HEK293T (cell line): ENCODE data around the gene JCAD.

Experiments
- CTCF ChIA-PET: fragments of 350-600 bp; formaldehyde crosslinking; extraction: SDS; loops from one replicate; lab custom pipeline; 2021; ENCODE audit warnings: antibody characterized with exemption, inconsistent platforms; lab: Yijun Ruan, JAX
- POLR2A ChIA-PET: fragments of 350-600 bp; formaldehyde crosslinking; extraction: SDS; loops from one replicate; lab custom pipeline; 2020; ENCODE audit warnings: antibody characterized with exemption, inconsistent platforms; lab: Yijun Ruan, JAX
- DNase-seq: peaks from one replicate; pipeline ENCODE4 v3.0.0; 2012; ENCODE audit warnings: mixed read lengths; ENCODE audit errors: extremely low spot score
- ARNT ChIP-seq: fragments of 450-650 bp; IDR thresholded peaks from 2 replicates; pipeline ENCODE4 v1.6.1; 2017; ENCODE audit warnings: mild to moderate bottlenecking
- BHLHE40 ChIP-seq: fragments of 450-650 bp; IDR thresholded peaks from 2 replicates; pipeline ENCODE4 v1.6.1; 2016; ENCODE audit warnings: mild to moderate bottlenecking, moderate library complexity, borderline replicate concordance
- CTBP1 ChIP-seq: fragments of 450-650 bp; IDR thresholded peaks from 2 replicates; pipeline ENCODE4 v1.6.1; 2016; ENCODE audit warnings: borderline replicate concordance
- ELF4 ChIP-seq: fragments of 450-650 bp; IDR thresholded peaks from 2 replicates; pipeline ENCODE4 v1.6.1; 2017; ENCODE audit warnings: antibody characterized with exemption
- FOXA1 ChIP-seq: fragments of 450-650 bp; IDR thresholded peaks from 2 replicates; pipeline ENCODE4 v1.6.1; 2016; ENCODE audit warnings: mild to moderate bottlenecking
- FOXK2 ChIP-seq: fragments of 450-650 bp; IDR thresholded peaks from 2 replicates; pipeline ENCODE4 v1.6.1; 2016; ENCODE audit warnings: mild to moderate bottlenecking
- FOXM1 ChIP-seq: fragments of 450-650 bp; IDR thresholded peaks from 2 replicates; pipeline ENCODE4 v1.6.1; 2017; ENCODE audit warnings: mild to moderate bottlenecking, borderline replicate concordance
- HDGF ChIP-seq: fragments of 450-650 bp; IDR thresholded peaks from 2 replicates; pipeline ENCODE4 v1.6.1; 2017; ENCODE audit warnings: antibody characterized with exemption, borderline replicate concordance
- L3MBTL2 ChIP-seq: fragments of 450-650 bp; conservative IDR thresholded peaks from 2 replicates; pipeline ENCODE4 v1.6.1; 2016; ENCODE audit warnings: mild to moderate bottlenecking
- LEF1 ChIP-seq: fragments of 450-650 bp; IDR thresholded peaks from 2 replicates; pipeline ENCODE4 v1.6.1; 2017; ENCODE audit warnings: mild to moderate bottlenecking, borderline replicate concordance
- NFRKB ChIP-seq: fragments of 450-650 bp; IDR thresholded peaks from 2 replicates; pipeline ENCODE4 v1.6.1; 2016; ENCODE audit warnings: mild to moderate bottlenecking, moderate library complexity
- PKNOX1 ChIP-seq: fragments of 450-650 bp; IDR thresholded peaks from 2 replicates; pipeline ENCODE4 v1.6.1; 2016
- SP1 ChIP-seq: fragments of 450-650 bp; IDR thresholded peaks from 2 replicates; pipeline ENCODE4 v1.6.1; 2017
- SUZ12 ChIP-seq: fragments of 450-650 bp; IDR thresholded peaks from 2 replicates; pipeline ENCODE4 v1.6.1; 2016; ENCODE audit warnings: mild to moderate bottlenecking
- TARDBP ChIP-seq: fragments of 450-650 bp; IDR thresholded peaks from 2 replicates; pipeline ENCODE4 v1.6.1; 2016
- ZNF384 ChIP-seq: fragments of 450-650 bp; IDR thresholded peaks from 2 replicates; pipeline ENCODE4 v1.6.1; 2016

JCAD gene

GRCh38 chr10:30091136-30091535, 31.8 kb upstream of the JCAD start:
- ChIA-PET CTCF (no interaction called here), POLR2A (no interaction called here)
- DNase-seq = no peak
- TF ChIP-seq ARNT = no peak
- TF ChIP-seq FOXM1 = no peak
- no peak for TF ChIP-seq CTBP1
- TF ChIP-seq ELF4 = no peak
- no peak for TF ChIP-seq SP1
- TF ChIP-seq L3MBTL2 = no peak
- TF ChIP-seq SUZ12 = no peak
- TF ChIP-seq ZNF384 = no peak
- no peak for TF ChIP-seq BHLHE40
- no peak for TF ChIP-seq PKNOX1
- no peak for TF ChIP-seq TARDBP
- TF ChIP-seq HDGF = no peak
- no peak for TF ChIP-seq FOXA1
- TF ChIP-seq LEF1 = no peak
- TF ChIP-seq FOXK2 = no peak
- TF ChIP-seq NFRKB = no peak

- no peak for TF ChIP-seq FOXA1
- no peak for TF ChIP-seq SUZ12
- TF ChIP-seq L3MBTL2 = no peak
- no peak for TF ChIP-seq ARNT
- no peak for TF ChIP-seq PKNOX1
- no peak for TF ChIP-seq NFRKB
- no peak for TF ChIP-seq ELF4
- TF ChIP-seq CTBP1 = no peak
- TF ChIP-seq BHLHE40 = no peak
- TF ChIP-seq LEF1 = no peak
- TF ChIP-seq HDGF = no peak
- DNase-seq = no peak
- ChIA-PET POLR2A (no interaction called here), CTCF (interaction anchor here (0.5 to 1.7 kb wide), 4 partner anchors 36 to 208 kb away, joined by 3 to 4 read pairs (median 3); no protein-coding TSS in a partner anchor)
These were observed 28.8 kb upstream of the JCAD start for GRCh38 chr10:30088178-30088577.

GRCh38 chr10:30083934-30084333, 24.5 kb upstream of the JCAD start:
- POLR2A ChIA-PET = no interaction called here
- CTCF ChIA-PET = no interaction called here
- TF ChIP-seq L3MBTL2 = no peak
- no peak for TF ChIP-seq SUZ12
- TF ChIP-seq ARNT = no peak
- TF ChIP-seq FOXK2 = no peak
- TF ChIP-seq BHLHE40 = no peak
- TF ChIP-seq TARDBP = no peak
- TF ChIP-seq ELF4 = no peak
- TF ChIP-seq NFRKB = no peak
- TF ChIP-seq PKNOX1 = no peak
- no peak for TF ChIP-seq SP1
- no peak for TF ChIP-seq CTBP1
- no peak for TF ChIP-seq HDGF
- no peak for TF ChIP-seq LEF1
- no peak for TF ChIP-seq FOXM1
- DNase-seq = no peak

- TF ChIP-seq ZNF384 (no peak), BHLHE40 (no peak), ARNT (no peak), NFRKB (no peak), TARDBP (no peak), FOXM1 (no peak), HDGF (no peak), ELF4 (no peak), LEF1 (no peak), FOXA1 (no peak), L3MBTL2 (no peak), FOXK2 (no peak), PKNOX1 (no peak), SUZ12 (no peak), CTBP1 (no peak), SP1 (no peak)
- ChIA-PET POLR2A (no interaction called here), CTCF (no interaction called here)
- no peak for DNase-seq
These were observed 21.8 kb upstream of the JCAD start for GRCh38 chr10:30081182-30081581.

GRCh38 chr10:30080161-30080560, 20.8 kb upstream of the JCAD start:
- TF ChIP-seq ELF4 = no peak
- TF ChIP-seq PKNOX1 = no peak
- TF ChIP-seq HDGF = no peak
- no peak for TF ChIP-seq FOXM1
- TF ChIP-seq FOXA1 = no peak
- TF ChIP-seq L3MBTL2 = no peak
- TF ChIP-seq SP1 = no peak
- ChIA-PET CTCF (no interaction called here), POLR2A (no interaction called here)
- no peak for DNase-seq
